ENCODE measurements around the gene EHBP1. TPM values are rescaled to one million over a fixed set of nuclear protein-coding genes. Genes with fewer than 3 reads are reported as not detected.
"Not testable (repeated sequence)": the region's sequence is repeated elsewhere in the genome, so short reads cannot be mapped to it uniquely, and the experiment has no call there.

EHBP1 gene
- total RNA-seq, 2 donors from 2014 or later = 22.4 to 22.9 TPM

DNA sequence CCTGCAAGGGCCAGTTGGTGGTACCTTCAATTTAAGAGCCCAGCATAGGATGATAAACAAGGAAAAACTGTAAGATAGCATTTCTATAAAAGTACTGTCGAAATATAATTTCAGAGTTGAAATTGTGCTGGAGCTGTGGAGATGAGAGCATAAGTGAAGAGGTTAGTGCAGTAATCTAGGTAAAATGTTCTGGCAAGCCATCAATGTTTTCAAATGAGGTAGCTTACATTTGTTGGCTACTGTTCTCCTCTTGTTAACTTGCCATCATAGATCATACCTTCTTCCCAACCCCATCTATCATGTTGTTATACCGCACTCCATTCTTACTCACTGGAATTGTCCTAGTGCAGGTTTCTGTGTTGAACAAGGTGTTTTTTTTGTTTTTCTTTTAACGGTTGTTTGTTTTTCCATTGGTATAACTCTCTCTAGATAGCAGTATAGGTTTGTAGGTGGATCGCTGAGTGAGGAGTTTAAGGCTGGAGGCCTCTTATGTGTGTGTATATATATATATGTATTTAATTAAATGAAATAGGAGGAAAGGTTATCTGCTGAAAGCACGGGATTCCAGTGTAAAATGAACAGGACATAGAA, 40.5 kb downstream of the EHBP1 start:
- Histone ChIP-seq H3K4me3 (no peak overlapping the region), H3K27me3 (no peaks in the 10 kb centered on the region), H3K9me3 (peaks cover 0 to 4% of the 10 kb centered on the region in 2 donors), H3K27ac (no peak overlapping the region), H3K4me1 (peaks cover 0 to under 1% of the 10 kb centered on the region in 2 donors), H3K36me3 (no peaks in the 10 kb centered on the region)
- TF ChIP-seq, protein P1, sequence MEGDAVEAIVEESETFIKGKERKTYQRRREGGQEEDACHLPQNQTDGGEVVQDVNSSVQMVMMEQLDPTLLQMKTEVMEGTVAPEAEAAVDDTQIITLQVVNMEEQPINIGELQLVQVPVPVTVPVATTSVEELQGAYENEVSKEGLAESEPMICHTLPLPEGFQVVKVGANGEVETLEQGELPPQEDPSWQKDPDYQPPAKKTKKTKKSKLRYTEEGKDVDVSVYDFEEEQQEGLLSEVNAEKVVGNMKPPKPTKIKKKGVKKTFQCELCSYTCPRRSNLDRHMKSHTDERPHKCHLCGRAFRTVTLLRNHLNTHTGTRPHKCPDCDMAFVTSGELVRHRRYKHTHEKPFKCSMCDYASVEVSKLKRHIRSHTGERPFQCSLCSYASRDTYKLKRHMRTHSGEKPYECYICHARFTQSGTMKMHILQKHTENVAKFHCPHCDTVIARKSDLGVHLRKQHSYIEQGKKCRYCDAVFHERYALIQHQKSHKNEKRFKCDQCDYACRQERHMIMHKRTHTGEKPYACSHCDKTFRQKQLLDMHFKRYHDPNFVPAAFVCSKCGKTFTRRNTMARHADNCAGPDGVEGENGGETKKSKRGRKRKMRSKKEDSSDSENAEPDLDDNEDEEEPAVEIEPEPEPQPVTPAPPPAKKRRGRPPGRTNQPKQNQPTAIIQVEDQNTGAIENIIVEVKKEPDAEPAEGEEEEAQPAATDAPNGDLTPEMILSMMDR (IDR thresholded peaks at IDR 0.05) = no peak
- DNase-seq (ENCODE audit: low spot score) = no peak

DNA sequence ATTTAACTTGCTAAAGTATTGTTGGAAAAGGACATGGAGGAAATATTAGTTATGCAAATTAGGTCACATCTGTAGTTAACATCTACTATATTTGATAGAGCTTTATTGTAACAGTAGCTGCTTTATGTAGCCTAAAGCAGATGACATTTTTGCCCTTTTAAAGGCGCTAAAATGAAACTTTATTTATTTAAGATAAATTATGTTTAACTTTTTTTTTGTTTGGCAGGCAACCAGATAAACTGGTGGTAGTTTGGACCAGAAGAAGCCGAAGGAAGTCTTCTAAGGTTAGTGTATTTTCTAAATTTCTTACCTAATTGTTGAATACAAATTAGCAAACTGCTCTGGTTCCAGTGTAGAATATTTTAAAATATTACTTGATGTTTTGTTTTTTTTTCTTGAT, 41.7 kb downstream of the EHBP1 start:
- Histone ChIP-seq H3K27me3 (no peaks in the 10 kb centered on the region), H3K4me3 (no peak overlapping the region), H3K36me3 (no peaks in the 10 kb centered on the region), H3K4me1 (no peaks in the 10 kb centered on the region), H3K27ac (no peak overlapping the region), H3K9me3 (peaks cover 0 to 4% of the 10 kb centered on the region in 2 donors)
- no peak for DNase-seq (ENCODE audit: low spot score)
- TF ChIP-seq, protein P1 (IDR thresholded peaks at IDR 0.05) = no peak

DNA sequence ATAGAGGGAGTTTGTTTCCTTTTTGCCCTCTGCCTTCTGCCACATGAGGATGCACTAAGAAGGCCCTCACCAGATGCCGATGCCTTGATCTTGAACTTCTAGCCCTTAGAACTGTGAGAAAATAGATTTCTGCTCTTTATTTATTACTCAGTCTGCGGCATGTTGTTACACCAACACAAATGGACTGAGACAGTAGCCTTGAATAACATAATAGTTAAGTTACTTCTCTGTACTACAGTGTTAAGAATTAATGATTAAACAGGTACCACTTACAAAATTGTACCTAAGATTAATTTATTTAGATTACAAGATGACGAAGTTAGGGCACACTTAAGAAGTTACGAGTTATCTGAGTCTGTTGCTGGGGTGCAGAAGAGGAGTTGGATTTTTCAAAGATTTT, 42.4 kb downstream of the EHBP1 start:
- TF ChIP-seq, protein P1 (IDR thresholded peaks at IDR 0.05) = no peak
- Histone ChIP-seq H3K27me3 (no peaks in the 10 kb centered on the region), H3K4me3 (no peak overlapping the region), H3K27ac (no peak overlapping the region), H3K9me3 (peaks cover 0 to 4% of the 10 kb centered on the region in 2 donors), H3K36me3 (no peaks in the 10 kb centered on the region), H3K4me1 (no peaks in the 10 kb centered on the region)
- no peak for DNase-seq (ENCODE audit: low spot score)

DNA sequence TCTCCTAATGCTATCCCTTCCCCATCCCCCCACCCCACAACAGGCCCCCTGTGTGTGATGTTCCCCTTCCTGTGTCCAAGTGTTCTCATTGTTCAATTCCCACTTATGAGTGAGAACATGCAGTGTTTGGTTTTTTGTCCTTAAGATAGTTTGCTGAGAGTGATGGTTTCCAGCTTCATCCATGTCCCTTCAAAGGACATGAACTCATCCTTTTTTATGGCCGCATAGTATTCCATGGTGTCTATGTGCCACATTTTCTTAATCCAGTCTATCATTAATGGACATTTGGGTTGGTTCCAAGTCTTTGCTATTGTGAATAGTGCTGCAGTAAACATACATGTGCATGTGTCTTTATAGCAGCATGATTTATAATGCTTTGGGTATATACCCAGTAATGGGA, 43.6 kb downstream of the EHBP1 start:
- not testable (repeated sequence) for H3K36me3 ChIP-seq; H3K4me3 ChIP-seq; H3K27me3 ChIP-seq; H3K9me3 ChIP-seq; H3K27ac ChIP-seq; H3K4me1 ChIP-seq; DNase-seq (ENCODE audit: low spot score)

DNA sequence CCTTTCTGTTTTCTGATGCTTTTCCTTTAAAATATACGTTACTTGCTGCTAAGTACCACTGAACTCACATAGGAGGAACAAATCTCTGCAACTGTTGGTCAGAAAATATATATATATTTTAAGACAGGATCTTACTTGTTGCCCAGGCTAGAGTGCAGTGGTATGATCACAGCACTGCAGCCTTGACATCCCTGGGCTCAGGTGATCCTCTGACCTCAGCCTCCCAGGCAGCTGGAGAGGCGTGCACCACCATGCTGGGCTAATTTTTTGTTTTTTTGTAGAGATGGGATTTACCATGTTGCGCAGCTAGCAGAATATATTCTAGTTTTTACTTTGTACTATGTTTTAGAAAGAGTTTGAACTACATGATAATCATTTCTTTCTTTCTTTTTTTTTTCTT, 51.5 kb downstream of the EHBP1 start:
- no peak overlapping the region for H3K27ac ChIP-seq
- TF ChIP-seq, protein P1 (IDR thresholded peaks at IDR 0.05) = no peak

DNA sequence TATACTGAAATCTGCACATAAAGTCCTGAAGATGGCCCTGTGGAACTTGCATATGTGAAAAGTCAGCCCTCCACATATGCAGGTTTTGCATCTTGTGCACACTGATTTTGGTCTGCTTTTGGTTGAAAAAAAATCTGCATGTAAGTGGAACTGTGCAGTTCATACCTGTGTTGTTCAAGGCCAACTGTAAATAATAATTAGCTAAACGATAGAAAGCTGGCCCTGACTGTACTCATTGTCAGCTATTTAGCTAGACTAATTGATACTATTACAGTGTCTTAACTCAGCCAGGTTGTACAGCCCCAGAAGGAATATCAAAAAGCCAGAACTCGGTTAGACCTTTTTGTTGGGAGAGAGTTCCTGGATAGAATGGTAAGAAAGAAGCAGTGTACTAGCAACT, 54.5 kb downstream of the EHBP1 start:
- DNase-seq (ENCODE audit: low spot score) = no peak
- no peaks in the 10 kb centered on the region for H3K27me3 ChIP-seq
- H3K9me3 ChIP-seq = no peaks in the 10 kb centered on the region
- no peaks in the 10 kb centered on the region for H3K36me3 ChIP-seq
- no peak overlapping the region for H3K4me3 ChIP-seq
- no peaks in the 10 kb centered on the region for H3K4me1 ChIP-seq
- TF ChIP-seq, protein P1 (IDR thresholded peaks at IDR 0.05) = no peak
- H3K27ac ChIP-seq = no peak overlapping the region

More for the DNA sequence above, 51.5 kb downstream of the EHBP1 start:
- Histone ChIP-seq H3K4me1 (no peaks in the 10 kb centered on the region), H3K36me3 (no peaks in the 10 kb centered on the region), H3K9me3 (no peaks in the 10 kb centered on the region), H3K4me3 (no peak overlapping the region), H3K27me3 (no peaks in the 10 kb centered on the region)
- no peak for DNase-seq (ENCODE audit: low spot score)

Data from right atrium auricular region (tissue), 2 donors.